ENCODE data around the gene TPRG1L. TPM values are rescaled to one million over a fixed set of nuclear protein-coding genes. Genes with fewer than 3 reads are reported as not detected.
A peak's percentile ranks its signal among the peaks of the same experiment; 100 is the strongest.

TPRG1L gene
- total RNA-seq, 1 donor from 2014 or later, result 47.5 TPM

- no peaks in the 10 kb centered on the region for H3K9me3 ChIP-seq
- intact Hi-C loops (cut with DNase I), result no loop called here
- DNase-seq (no peak), ATAC-seq (peak; percentile 8)
- H3K27ac ChIP-seq, result no peak overlapping the region
- H3K36me3 ChIP-seq, result no peaks in the 10 kb centered on the region
- H3K4me3 ChIP-seq, result no peak overlapping the region
- no peaks in the 10 kb centered on the region for H3K27me3 ChIP-seq
- H3K4me1 ChIP-seq, result peaks cover 34% of the 10 kb centered on the region
- TF ChIP-seq CTCF (IDR thresholded peaks at IDR 0.05), result no peak
Observed at GRCh38 chr1:3597599-3597964, 27.2 kb upstream of the TPRG1L start.

- ATAC-seq (peak; percentile 66), DNase-seq (peak; percentile 83)
- Histone ChIP-seq H3K36me3 (no peaks in the 10 kb centered on the region), H3K4me1 (peaks cover 35% of the 10 kb centered on the region), H3K27me3 (no peaks in the 10 kb centered on the region), H3K27ac (no peak overlapping the region), H3K9me3 (no peaks in the 10 kb centered on the region), H3K4me3 (peak overlapping the region; percentile 14)
- TF ChIP-seq CTCF (IDR thresholded peaks at IDR 0.05), result no peak
- intact Hi-C loops (cut with DNase I), result no loop called here
Observed at GRCh38 chr1:3598051-3598491, 26.7 kb upstream of the TPRG1L start.

GRCh38 chr1:3598522-3599285, 26.1 kb upstream of the TPRG1L start:
- H3K9me3 ChIP-seq, result no peaks in the 10 kb centered on the region
- intact Hi-C loops (cut with DNase I), result no loop called here
- ATAC-seq (no peak), DNase-seq (no peak)
- peaks cover 34% of the 10 kb centered on the region for H3K4me1 ChIP-seq
- no peaks in the 10 kb centered on the region for H3K36me3 ChIP-seq
- peak overlapping the region; percentile 14 for H3K4me3 ChIP-seq
- no peaks in the 10 kb centered on the region for H3K27me3 ChIP-seq
- TF ChIP-seq CTCF (IDR thresholded peaks at IDR 0.05), result no peak
- H3K27ac ChIP-seq, result peak overlapping the region; percentile 6

GRCh38 chr1:3599286-3599811, 25.5 kb upstream of the TPRG1L start:
- no peak overlapping the region for H3K27ac ChIP-seq
- ATAC-seq (peak; percentile 43), DNase-seq (peak; percentile 77)
- intact Hi-C loops (cut with DNase I), result no loop called here
- no peak for TF ChIP-seq CTCF (IDR thresholded peaks at IDR 0.05)
- no peak overlapping the region for H3K4me3 ChIP-seq
- H3K36me3 ChIP-seq, result no peaks in the 10 kb centered on the region
- H3K9me3 ChIP-seq, result no peaks in the 10 kb centered on the region
- peaks cover 33% of the 10 kb centered on the region for H3K4me1 ChIP-seq
- H3K27me3 ChIP-seq, result no peaks in the 10 kb centered on the region

GRCh38 chr1:3599816-3600215, 25.0 kb upstream of the TPRG1L start:
- peaks cover 33% of the 10 kb centered on the region for H3K4me1 ChIP-seq
- no peak for DNase-seq
- no peak for TF ChIP-seq CTCF (IDR thresholded peaks at IDR 0.05)
- intact Hi-C loops (cut with DNase I), result no loop called here
- no peaks in the 10 kb centered on the region for H3K27me3 ChIP-seq
- no peaks in the 10 kb centered on the region for H3K36me3 ChIP-seq
- H3K9me3 ChIP-seq, result no peaks in the 10 kb centered on the region
- no peak for ATAC-seq
- H3K4me3 ChIP-seq, result no peak overlapping the region
- H3K27ac ChIP-seq, result no peak overlapping the region

Measured in upper lobe of right lung (tissue), 1 donor.